NB4 (cell line): Measurements from ENCODE around the gene MPPED1.

Source experiments
- DNase-seq: peaks from one replicate; pipeline ENCODE4 v3.0.0; 2010; ENCODE audit warnings: low read depth
- H3K4me3 ChIP-seq: one replicate; pipeline ENCODE4 v1.5.1; 2011; ENCODE audit warnings: mild to moderate bottlenecking, low read depth, low read length, moderate library complexity
- CTCF ChIP-seq: IDR thresholded peaks from one replicate; pipeline ENCODE4 v1.5.1; 2012; ENCODE audit warnings: low read depth, low read length
- MAX ChIP-seq: IDR thresholded peaks from 2 replicates; pipeline ENCODE4 v1.6.1; 2011; ENCODE audit warnings: low read depth, low read length
- MYC ChIP-seq: IDR thresholded peaks from 2 replicates; pipeline ENCODE4 v1.6.1; 2011; ENCODE audit warnings: low read depth, low read length
- POLR2A ChIP-seq: IDR thresholded peaks from 2 replicates; pipeline ENCODE4 v1.6.1; 2011; ENCODE audit warnings: mild to moderate bottlenecking; ENCODE audit not compliant: insufficient read length; ENCODE audit errors: extremely low read depth

The MPPED1 gene

GRCh38 chr22:43406186-43406790 is 5.5 kb upstream of the MPPED1 start:
- DNase-seq: no peak
- TF ChIP-seq MYC (no peak), MAX (no peak), CTCF (no peak), POLR2A (no peak)
- no peak overlapping the region for H3K4me3 ChIP-seq

DNA sequence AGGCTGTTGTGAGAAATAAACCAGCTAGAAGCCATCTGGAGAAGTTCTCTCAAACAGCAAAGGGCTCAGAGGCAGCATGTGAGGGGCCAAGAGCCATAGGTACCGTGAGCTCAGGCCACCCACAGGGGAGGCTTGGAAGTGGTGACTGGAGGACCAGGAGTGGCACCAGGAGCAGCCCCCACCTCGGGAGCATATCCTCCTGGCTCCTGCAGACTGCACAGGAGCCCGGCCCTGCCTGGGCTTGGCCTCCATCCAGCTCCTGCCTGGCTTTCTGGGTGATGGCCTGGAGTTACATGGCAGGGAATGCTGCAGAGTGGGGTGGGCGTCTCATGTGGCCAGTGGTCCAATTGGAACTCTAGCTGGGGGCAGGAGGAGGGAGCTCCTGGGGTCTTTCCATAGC is 4.2 kb upstream of the MPPED1 start:
- no peak for TF ChIP-seq POLR2A
- no peak overlapping the region for H3K4me3 ChIP-seq
- DNase-seq: no peak

- no peak for DNase-seq
- no peak overlapping the region for H3K4me3 ChIP-seq
- TF ChIP-seq CTCF: no peak
These were observed 3.8 kb upstream of the MPPED1 start for GRCh38 chr22:43408009-43408408.

- no peak for DNase-seq
- no peak overlapping the region for H3K4me3 ChIP-seq
- TF ChIP-seq MYC (no peak), MAX (no peak), CTCF (no peak), POLR2A (no peak)
These were observed 2.8 kb upstream of the MPPED1 start for GRCh38 chr22:43409046-43409445.

- no peak for DNase-seq
- no peak for TF ChIP-seq CTCF
- no peak for TF ChIP-seq MAX
- TF ChIP-seq MYC: no peak
- TF ChIP-seq POLR2A: no peak
- no peak overlapping the region for H3K4me3 ChIP-seq
These were observed 2.0 kb upstream of the MPPED1 start for GRCh38 chr22:43409800-43410199.

DNA sequence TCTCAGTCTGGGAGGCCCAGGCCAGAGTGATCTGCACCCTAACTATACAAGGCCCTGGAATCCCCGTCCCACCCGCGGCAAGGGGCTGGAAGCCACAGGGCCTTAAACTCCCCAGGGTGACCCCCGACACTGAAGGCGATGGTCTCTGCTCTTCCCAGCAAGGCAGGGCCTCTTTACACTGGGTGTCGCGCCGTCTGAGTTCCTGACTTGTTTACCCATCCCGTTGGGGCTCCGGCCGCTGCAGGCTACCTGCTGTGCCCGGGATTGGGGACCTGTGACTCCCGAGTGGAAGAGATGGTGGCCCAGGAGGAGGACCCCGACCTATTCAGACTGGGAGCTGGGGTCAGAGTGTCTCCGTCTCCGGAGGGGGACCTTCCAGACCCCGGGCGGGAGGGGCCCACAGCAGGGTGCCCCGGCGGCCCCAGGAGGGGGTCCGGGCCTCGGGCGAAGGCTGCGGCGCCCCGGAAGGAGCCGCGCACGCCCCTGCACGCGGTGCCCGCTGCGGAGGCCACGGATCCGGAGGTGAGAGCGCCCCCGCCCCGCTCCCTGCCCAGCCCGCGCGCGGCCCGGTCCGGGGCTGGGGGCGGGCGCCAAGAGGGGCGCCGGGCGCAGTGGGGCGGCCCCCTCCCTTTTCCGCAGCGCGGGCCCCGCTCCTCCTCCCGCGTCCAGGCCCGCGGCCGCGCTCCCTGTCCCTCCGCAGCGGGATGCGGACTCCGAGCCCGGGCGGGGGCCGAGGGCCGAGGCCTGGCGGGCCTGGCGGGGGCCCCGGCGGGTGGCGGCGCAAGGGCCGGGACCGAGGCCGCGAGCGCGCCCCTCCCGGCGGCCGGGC is 560 bp upstream of the MPPED1 start:
- H3K4me3 ChIP-seq: no peak overlapping the region
- TF ChIP-seq CTCF (no peak), MAX (no peak), MYC (no peak), POLR2A (no peak)
- no peak for DNase-seq
